Measurements from ENCODE around the gene ANKRD11. TPM values are rescaled to one million over a fixed set of nuclear protein-coding genes. Genes with fewer than 3 reads are reported as not detected.

ANKRD11 gene
- total and polyA plus RNA-seq, 12 donors, result 47.7 to 93.6 (median 66.2) TPM

GRCh38 chr16:89401641-89402445, 88.5 kb downstream of the ANKRD11 start:
- ATAC-seq, result no peak
- H3K27me3 ChIP-seq, result no peaks in the 10 kb centered on the region
- H3K27ac ChIP-seq, result no peak overlapping the region
- peaks cover 0 to 4% (median 0%) of the 10 kb centered on the region in 9 donors for H3K36me3 ChIP-seq
- no peaks in the 10 kb centered on the region for H3K9me3 ChIP-seq
- no peak for TF ChIP-seq CTCF (IDR thresholded peaks at IDR 0.05)
- intact Hi-C loops (cut with DNase I), result loop anchor here in 1 of 10 donors (10.0 kb wide), 1 partner anchor 47 kb away; no protein-coding TSS in a partner anchor
- 86 to 87% methylated on average over 27 of the region's 27 CpGs for WGBS, 2 donors
- no peak for DNase-seq
- H3K4me3 ChIP-seq, result no peak overlapping the region
- peaks cover 9 to 50% (median 34%) of the 10 kb centered on the region in 9 donors for H3K4me1 ChIP-seq

GRCh38 chr16:89401205-89401604, 89.2 kb downstream of the ANKRD11 start:
- no peak for ATAC-seq
- H3K9me3 ChIP-seq, result no peaks in the 10 kb centered on the region
- TF ChIP-seq CTCF (IDR thresholded peaks at IDR 0.05), result no peak
- H3K27ac ChIP-seq, result no peak overlapping the region
- peaks cover 0 to 4% (median 0%) of the 10 kb centered on the region in 9 donors for H3K36me3 ChIP-seq
- no peak overlapping the region for H3K4me3 ChIP-seq
- DNase-seq, result no peak
- 92% methylated on average over 12 of the region's 12 CpGs for WGBS, 2 donors
- peaks cover 3 to 48% (median 33%) of the 10 kb centered on the region in 9 donors for H3K4me1 ChIP-seq
- no peaks in the 10 kb centered on the region for H3K27me3 ChIP-seq
- intact Hi-C loops (cut with DNase I), result loop anchor here in 1 of 10 donors (10.0 kb wide), 1 partner anchor 46 kb away; no protein-coding TSS in a partner anchor

GRCh38 chr16:89400740-89401139, 89.6 kb downstream of the ANKRD11 start:
- WGBS, 2 donors, result 88% methylated on average over 13 of the region's 14 CpGs
- intact Hi-C loops (cut with DNase I), result loop anchor here in 1 of 10 donors (10.0 kb wide), 1 partner anchor 46 kb away; no protein-coding TSS in a partner anchor
- TF ChIP-seq CTCF (IDR thresholded peaks at IDR 0.05), result no peak
- ATAC-seq, result no peak
- Histone ChIP-seq H3K4me3 (no peak overlapping the region), H3K9me3 (no peaks in the 10 kb centered on the region), H3K27ac (no peak overlapping the region), H3K27me3 (no peaks in the 10 kb centered on the region), H3K4me1 (peaks cover 2 to 48% (median 34%) of the 10 kb centered on the region in 9 donors), H3K36me3 (peaks cover 0 to 4% (median 0%) of the 10 kb centered on the region in 9 donors)
- DNase-seq, result no peak

- no peak overlapping the region for H3K4me3 ChIP-seq
- 82 to 87% methylated on average over 9 of the region's 9 CpGs for WGBS, 2 donors
- ATAC-seq, result no peak
- intact Hi-C loops (cut with DNase I), result loop anchor here in 2 of 10 donors (5.0 to 10.0 kb wide), 2 partner anchors 64 to 108 kb away; partner anchors contain the start of gene SPG7 (in 1 of the 2)
- H3K4me1 ChIP-seq, result peaks cover 16 to 50% (median 35%) of the 10 kb centered on the region in 9 donors
- DNase-seq, result no peak
- no peaks in the 10 kb centered on the region for H3K27me3 ChIP-seq
- no peak overlapping the region for H3K27ac ChIP-seq
- TF ChIP-seq CTCF (IDR thresholded peaks at IDR 0.05), result no peak
- H3K36me3 ChIP-seq, result peaks cover 0 to 4% (median 0%) of the 10 kb centered on the region in 9 donors
- no peaks in the 10 kb centered on the region for H3K9me3 ChIP-seq
These were observed 91.4 kb downstream of the ANKRD11 start for GRCh38 chr16:89398924-89399323.

Measured in heart right ventricle (tissue), 16 donors.